GM18951 (cell line): ENCODE results near the gene FAM13A.
"Not testable (repeated sequence)": the region's sequence is repeated elsewhere in the genome, so short reads cannot be mapped to it uniquely, and the experiment has no call there.

ENCODE experiments used
- POLR2A ChIP-seq: IDR thresholded peaks from 4 replicates; pipeline ENCODE4 v1.6.1; 2011; ENCODE audit warnings: mild to moderate bottlenecking; ENCODE audit not compliant: insufficient read length, insufficient read depth; ENCODE audit errors: extremely low read depth
- in situ Hi-C: fragments of 300-500 bp; cut with MboI; formaldehyde crosslinking; loops from one replicate; pipeline ENCODE4 v1.12.0; 2022; ENCODE audit warnings: low sequenced_read_pairs, mixed read lengths, inconsistent platforms; ENCODE audit not compliant: unreplicated experiment

FAM13A gene

GRCh38 chr4:88958080-88958479 is 98.9 kb downstream of the FAM13A start:
- in situ Hi-C loops: no loop called here
- no peak for TF ChIP-seq POLR2A

- in situ Hi-C loops: no loop called here
- TF ChIP-seq POLR2A: no peak
These were observed 99.4 kb downstream of the FAM13A start for GRCh38 chr4:88957570-88957969.

GRCh38 chr4:88955580-88956380 is 101.2 kb downstream of the FAM13A start:
- in situ Hi-C loops: no loop called here

GRCh38 chr4:88953400-88953799 is 103.6 kb downstream of the FAM13A start:
- in situ Hi-C loops: no loop called here
- no peak for TF ChIP-seq POLR2A

More at GRCh38 chr4:88955580-88956380, 101.2 kb downstream of the FAM13A start:
- no peak for TF ChIP-seq POLR2A

GRCh38 chr4:88952081-88952480 is 104.9 kb downstream of the FAM13A start:
- TF ChIP-seq POLR2A: no peak
- in situ Hi-C loops: no loop called here

GRCh38 chr4:88949605-88950004 is 107.4 kb downstream of the FAM13A start:
- in situ Hi-C loops: no loop called here
- no peak for TF ChIP-seq POLR2A

GRCh38 chr4:88940506-88940905 is 116.5 kb downstream of the FAM13A start:
- TF ChIP-seq POLR2A: no peak
- in situ Hi-C loops: no loop called here

GRCh38 chr4:88939697-88940096 is 117.3 kb downstream of the FAM13A start:
- no peak for TF ChIP-seq POLR2A
- in situ Hi-C loops: no loop called here

GRCh38 chr4:88938138-88938537 is 118.8 kb downstream of the FAM13A start:
- in situ Hi-C loops: no loop called here
- TF ChIP-seq POLR2A: no peak

- in situ Hi-C loops: no loop called here
- no peak for TF ChIP-seq POLR2A
These were observed 119.9 kb downstream of the FAM13A start for GRCh38 chr4:88937081-88937480.

- in situ Hi-C loops: no loop called here
- TF ChIP-seq POLR2A: no peak
These were observed 123.4 kb downstream of the FAM13A start for GRCh38 chr4:88933414-88934160.

GRCh38 chr4:88928852-88929251 is 128.1 kb downstream of the FAM13A start:
- in situ Hi-C loops: no loop called here
- no peak for TF ChIP-seq POLR2A

- in situ Hi-C loops: no loop called here
These were observed 129.6 kb downstream of the FAM13A start for GRCh38 chr4:88927420-88927819.

GRCh38 chr4:88919056-88919455 is 137.9 kb downstream of the FAM13A start:
- no peak for TF ChIP-seq POLR2A
- in situ Hi-C loops: no loop called here

More at GRCh38 chr4:88927420-88927819, 129.6 kb downstream of the FAM13A start:
- TF ChIP-seq POLR2A: no peak

- in situ Hi-C loops: not testable (repeated sequence)
These were observed 143.8 kb downstream of the FAM13A start for GRCh38 chr4:88913181-88913580.
